ENCODE data around the gene GSTM3. TPM values are rescaled to one million over a fixed set of nuclear protein-coding genes. Genes with fewer than 3 reads are reported as not detected.
"Not testable (repeated sequence)": the region's sequence is repeated elsewhere in the genome, so short reads cannot be mapped to it uniquely, and the experiment has no call there.

GSTM3 gene
- total RNA-seq, 1 donor from 2014 or later: 93.2 TPM

- intact Hi-C loops (cut with DNase I): not testable (repeated sequence)
Observed at GRCh38 chr1:109748311-109748710, 7.5 kb upstream of the GSTM3 start.

GRCh38 chr1:109739738-109740614 lies 862 bp downstream of the GSTM3 start:
- intact Hi-C loops (cut with DNase I): no loop called here

More at GRCh38 chr1:109748311-109748710, 7.5 kb upstream of the GSTM3 start:
- DNase-seq (ENCODE audit: low spot score): not testable (repeated sequence)

GRCh38 chr1:109733236-109733870 lies 7.5 kb downstream of the GSTM3 start:
- DNase-seq (ENCODE audit: low spot score): no peak

More at GRCh38 chr1:109739738-109740614, 862 bp downstream of the GSTM3 start:
- DNase-seq (ENCODE audit: low spot score): peak; percentile 90

GRCh38 chr1:109732390-109732881 lies 8.4 kb downstream of the GSTM3 start:
- no peak for DNase-seq (ENCODE audit: low spot score)
- intact Hi-C loops (cut with DNase I): no loop called here

More at GRCh38 chr1:109733236-109733870, 7.5 kb downstream of the GSTM3 start:
- intact Hi-C loops (cut with DNase I): no loop called here

GRCh38 chr1:109730666-109731065 lies 10.2 kb downstream of the GSTM3 start:
- DNase-seq (ENCODE audit: low spot score): no peak
- intact Hi-C loops (cut with DNase I): no loop called here

- DNase-seq (ENCODE audit: low spot score): no peak
- intact Hi-C loops (cut with DNase I): no loop called here
Observed at GRCh38 chr1:109728870-109729269, 12.0 kb downstream of the GSTM3 start.

GRCh38 chr1:109726728-109727373 lies 14.0 kb downstream of the GSTM3 start:
- no peak for DNase-seq (ENCODE audit: low spot score)
- intact Hi-C loops (cut with DNase I): no loop called here

- intact Hi-C loops (cut with DNase I): no loop called here
- DNase-seq (ENCODE audit: low spot score): no peak
Observed at GRCh38 chr1:109726007-109726406, 14.8 kb downstream of the GSTM3 start.

GRCh38 chr1:109725510-109725909 lies 15.3 kb downstream of the GSTM3 start:
- intact Hi-C loops (cut with DNase I): no loop called here
- DNase-seq (ENCODE audit: low spot score): no peak

- intact Hi-C loops (cut with DNase I): no loop called here
- no peak for DNase-seq (ENCODE audit: low spot score)
Observed at GRCh38 chr1:109724933-109725332, 15.9 kb downstream of the GSTM3 start.

GRCh38 chr1:109722908-109723691 lies 17.7 kb downstream of the GSTM3 start:
- no peak for DNase-seq (ENCODE audit: low spot score)
- intact Hi-C loops (cut with DNase I): no loop called here

- no peak for DNase-seq (ENCODE audit: low spot score)
- intact Hi-C loops (cut with DNase I): no loop called here
Observed at GRCh38 chr1:109721971-109722370, 18.9 kb downstream of the GSTM3 start.

- DNase-seq (ENCODE audit: low spot score): no peak
- intact Hi-C loops (cut with DNase I): no loop called here
Observed at GRCh38 chr1:109721042-109721441, 19.8 kb downstream of the GSTM3 start.

- intact Hi-C loops (cut with DNase I): no loop called here
- no peak for DNase-seq (ENCODE audit: low spot score)
Observed at GRCh38 chr1:109719337-109719837, 21.5 kb downstream of the GSTM3 start.

GRCh38 chr1:109718495-109718894 lies 22.3 kb downstream of the GSTM3 start:
- intact Hi-C loops (cut with DNase I): no loop called here

GRCh38 chr1:109717729-109718128 lies 23.1 kb downstream of the GSTM3 start:
- intact Hi-C loops (cut with DNase I): loop anchor here (2.0 kb wide), 1 partner anchor 55 kb away; no protein-coding TSS in a partner anchor
- DNase-seq (ENCODE audit: low spot score): no peak

More at GRCh38 chr1:109718495-109718894, 22.3 kb downstream of the GSTM3 start:
- no peak for DNase-seq (ENCODE audit: low spot score)

- no peak for DNase-seq (ENCODE audit: low spot score)
- intact Hi-C loops (cut with DNase I): loop anchor here (2.0 kb wide), 1 partner anchor 56 kb away; no protein-coding TSS in a partner anchor
Observed at GRCh38 chr1:109716570-109717090, 24.2 kb downstream of the GSTM3 start.

- DNase-seq (ENCODE audit: low spot score): no peak
- intact Hi-C loops (cut with DNase I): loop anchor here (2.0 kb wide), 1 partner anchor 57 kb away; no protein-coding TSS in a partner anchor
Observed at GRCh38 chr1:109716121-109716520, 24.7 kb downstream of the GSTM3 start.
